HG03159 (cell line): ENCODE measurements around the gene ARID2.

Experiments used
- ATAC-seq: cut with Tn5 transposase; IDR thresholded peaks from one replicate; pipeline ENCODE4 v1.9.1; 2021; ENCODE audit warnings: mild to moderate bottlenecking, moderate library complexity; ENCODE audit not compliant: unreplicated experiment

Gene ARID2

DNA sequence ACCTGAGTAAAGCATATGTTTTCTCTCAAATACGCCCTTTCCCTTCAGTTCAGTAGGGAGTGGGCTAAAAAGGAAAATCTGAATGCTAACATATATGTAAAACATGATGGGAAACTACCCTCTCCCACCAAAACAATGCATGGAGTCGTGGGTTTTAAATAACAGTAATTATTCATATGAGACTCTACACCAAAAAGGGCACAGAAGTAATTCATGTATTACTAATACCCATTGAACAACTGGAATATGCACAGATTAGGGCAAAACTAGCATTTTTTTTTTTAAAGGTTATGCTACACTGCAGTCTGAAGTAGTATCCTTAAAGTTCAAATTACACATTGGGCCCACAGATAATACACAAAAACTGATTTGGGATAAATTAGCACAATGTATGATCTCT lies 8.1 kb upstream of the ARID2 start:
- no peak for ATAC-seq

- no peak for ATAC-seq
Observed at GRCh38 chr12:45721954-45722353, 7.6 kb upstream of the ARID2 start.

DNA sequence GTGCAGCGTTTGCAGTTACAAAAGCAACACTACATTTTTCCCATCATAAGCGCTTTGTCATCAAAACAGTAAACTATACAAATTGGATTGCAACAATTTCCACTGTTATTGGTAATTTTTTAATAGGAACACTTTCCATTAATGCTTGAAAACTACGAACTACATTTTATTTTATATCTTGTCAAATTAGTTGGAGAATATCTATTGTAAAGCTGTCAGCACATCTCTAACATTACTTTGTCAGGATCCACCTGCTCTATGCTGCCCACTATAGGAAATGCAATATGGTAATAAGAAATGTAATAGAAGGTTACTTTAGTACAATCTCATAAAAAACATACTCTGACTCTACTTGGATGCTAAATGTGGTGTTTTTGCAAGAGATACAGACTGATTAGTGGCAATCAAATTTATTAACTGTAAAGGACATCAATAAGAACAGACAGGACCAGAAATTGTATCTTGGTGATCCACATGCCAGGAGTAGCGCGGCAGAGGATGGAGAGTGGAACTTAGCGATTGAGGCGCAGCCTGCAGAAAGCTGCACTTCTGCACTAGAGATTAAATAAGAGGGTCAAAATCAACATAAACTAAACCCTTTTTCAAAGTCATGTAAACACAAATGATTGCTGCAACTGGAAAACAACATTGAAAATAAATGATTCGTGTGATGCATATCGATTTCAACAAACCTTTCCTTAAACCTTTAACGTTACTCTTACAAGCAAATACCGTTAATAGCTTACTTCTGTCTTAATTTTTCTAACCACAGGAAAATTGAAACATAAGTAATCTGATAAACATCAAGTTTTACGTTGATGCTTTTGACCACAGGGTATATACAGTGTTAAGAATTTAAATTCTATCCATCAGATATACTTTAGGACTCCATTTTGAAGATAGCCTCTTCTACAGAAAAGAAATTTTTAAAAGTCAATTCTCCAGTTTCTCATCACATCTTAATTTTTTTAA lies 3.6 kb upstream of the ARID2 start:
- ATAC-seq, result no peak

DNA sequence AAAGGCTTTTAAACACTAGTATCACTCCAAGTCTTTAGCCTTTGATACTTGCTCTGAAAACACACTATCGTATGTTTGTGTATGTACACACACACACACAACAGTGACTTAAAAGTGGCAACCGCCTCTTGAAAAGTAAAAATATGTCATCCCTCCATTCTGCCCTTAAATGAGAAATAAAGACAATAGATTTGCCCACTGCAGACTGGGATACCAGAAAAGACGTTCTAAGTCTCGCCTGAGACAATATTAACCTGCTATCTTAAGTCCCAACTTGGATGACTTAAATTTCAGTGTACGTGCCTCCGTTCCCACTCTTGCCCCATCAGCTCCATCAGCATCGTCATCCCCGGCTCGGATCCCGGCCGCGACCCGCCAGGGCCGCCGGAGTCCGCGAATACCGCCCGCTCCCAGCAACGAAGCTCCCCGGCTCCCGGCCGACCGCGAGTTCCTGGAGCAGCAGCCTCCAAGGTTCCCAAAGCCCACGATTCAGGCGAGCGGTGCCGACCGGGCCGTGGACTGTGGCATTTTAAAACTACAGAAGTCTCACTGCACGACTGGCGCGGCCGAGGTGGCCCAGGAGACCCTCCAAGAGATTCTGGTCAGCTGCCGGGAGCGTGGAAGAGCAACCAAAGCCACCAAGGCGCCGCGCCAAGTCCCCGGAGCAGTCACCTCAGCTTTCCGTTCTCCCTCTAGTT lies 2.8 kb upstream of the ARID2 start:
- no peak for ATAC-seq

GRCh38 chr12:45727301-45727979 lies 2.1 kb upstream of the ARID2 start:
- ATAC-seq, result peak; percentile 49

DNA sequence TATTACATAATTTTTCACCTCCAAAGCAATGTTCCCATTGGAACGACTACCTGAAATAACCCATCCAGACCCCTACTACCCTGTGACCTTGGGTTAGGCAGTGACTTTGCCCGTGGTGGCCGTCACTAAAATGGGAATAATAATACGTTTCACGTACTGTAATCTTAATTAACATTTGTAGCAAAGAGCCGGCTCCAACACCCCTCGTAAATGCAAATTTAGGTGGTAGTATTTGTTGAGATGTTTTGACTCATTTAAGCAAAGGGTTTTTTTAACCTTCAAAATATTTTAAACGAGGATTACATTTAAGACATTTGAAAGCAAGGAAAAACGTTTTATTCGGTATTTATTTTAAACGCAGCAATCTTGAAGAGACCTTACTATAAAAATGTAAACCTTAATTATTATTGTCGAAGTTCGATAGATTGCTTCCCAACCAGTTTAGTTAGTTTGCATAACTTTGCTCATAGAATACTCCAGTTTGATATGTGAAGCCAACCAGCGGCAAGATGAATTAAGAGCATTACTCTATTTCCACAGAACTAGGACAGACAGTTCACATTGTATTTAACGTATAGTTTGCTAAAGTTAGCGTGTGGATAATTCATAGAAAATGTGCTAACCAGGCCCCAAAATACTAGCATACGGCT lies 1.4 kb upstream of the ARID2 start:
- no peak for ATAC-seq

- ATAC-seq, result peak; percentile 57
Observed at GRCh38 chr12:45728630-45729232, 775 bp upstream of the ARID2 start.

- no peak for ATAC-seq
Observed at GRCh38 chr12:45730084-45730347, 510 bp downstream of the ARID2 start.

GRCh38 chr12:45730348-45731189 lies 1.1 kb downstream of the ARID2 start:
- ATAC-seq, result no peak

DNA sequence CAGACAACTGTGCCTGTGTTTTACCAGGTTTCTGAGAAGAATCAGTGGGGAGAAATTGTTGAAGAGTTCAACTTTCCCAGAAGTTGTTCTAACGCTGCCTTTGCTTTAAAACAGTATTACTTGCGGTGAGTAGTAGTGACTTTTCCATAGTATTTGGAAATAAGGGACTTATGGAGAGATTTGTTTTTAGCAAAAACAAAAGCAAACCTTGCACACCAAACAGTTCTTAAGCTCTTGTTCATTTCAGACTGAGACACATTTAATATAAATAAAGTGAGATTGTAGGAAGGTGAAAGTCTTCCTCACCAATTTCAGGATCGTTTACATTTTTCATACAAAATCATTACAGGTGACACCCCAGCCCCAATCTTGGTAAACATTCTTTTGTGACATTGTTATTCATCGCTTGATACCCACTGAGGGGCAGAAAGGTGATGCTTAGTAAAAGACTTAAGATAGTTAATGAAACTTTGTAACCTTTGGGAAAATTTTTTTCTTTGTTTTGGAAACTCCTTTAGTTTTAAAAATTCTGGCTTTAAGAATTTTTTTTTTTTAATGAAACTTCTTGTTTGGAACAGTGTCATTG lies 1.8 kb downstream of the ARID2 start:
- no peak for ATAC-seq

DNA sequence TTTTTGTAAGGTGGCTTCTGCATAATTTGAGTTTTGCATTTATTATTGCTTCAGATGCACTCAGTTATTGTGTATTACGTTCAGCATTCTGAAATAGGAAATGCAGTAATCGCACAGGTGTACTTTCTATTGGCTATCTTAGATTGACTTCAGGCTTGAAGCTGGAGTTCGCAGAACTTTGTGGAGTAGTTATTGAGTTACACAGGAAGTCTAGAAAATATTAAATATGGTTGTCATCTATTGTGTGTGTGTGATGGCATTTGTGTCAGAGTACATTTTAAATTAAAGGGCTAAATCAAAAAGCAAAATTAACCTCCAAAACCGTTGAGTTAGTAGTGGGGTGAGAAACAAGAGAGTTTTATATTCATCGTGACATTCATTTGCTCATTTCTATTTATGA lies 2.7 kb downstream of the ARID2 start:
- no peak for ATAC-seq

- ATAC-seq, result no peak
Observed at GRCh38 chr12:45732936-45733335, 3.4 kb downstream of the ARID2 start.

DNA sequence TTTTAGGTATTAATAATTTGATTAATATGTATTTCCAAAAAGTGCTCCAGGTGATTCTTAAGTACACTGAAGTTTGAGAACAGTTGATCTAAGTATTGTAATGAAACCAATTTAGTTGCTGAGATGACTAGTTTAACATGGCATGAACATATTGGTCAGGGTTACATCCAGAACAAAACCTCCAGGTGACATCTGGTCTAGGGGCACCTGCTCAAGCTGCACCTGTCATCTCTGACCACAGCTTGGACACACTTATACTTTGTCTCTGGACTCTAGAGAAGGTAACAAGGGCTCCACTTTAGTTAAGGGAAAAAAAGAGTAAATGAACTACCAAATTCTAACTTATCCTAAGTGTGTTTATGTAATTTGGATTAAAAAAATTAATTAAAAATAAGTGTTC lies 8.1 kb downstream of the ARID2 start:
- no peak for ATAC-seq

- no peak for ATAC-seq
Observed at GRCh38 chr12:45742590-45742989, 13.1 kb downstream of the ARID2 start.

DNA sequence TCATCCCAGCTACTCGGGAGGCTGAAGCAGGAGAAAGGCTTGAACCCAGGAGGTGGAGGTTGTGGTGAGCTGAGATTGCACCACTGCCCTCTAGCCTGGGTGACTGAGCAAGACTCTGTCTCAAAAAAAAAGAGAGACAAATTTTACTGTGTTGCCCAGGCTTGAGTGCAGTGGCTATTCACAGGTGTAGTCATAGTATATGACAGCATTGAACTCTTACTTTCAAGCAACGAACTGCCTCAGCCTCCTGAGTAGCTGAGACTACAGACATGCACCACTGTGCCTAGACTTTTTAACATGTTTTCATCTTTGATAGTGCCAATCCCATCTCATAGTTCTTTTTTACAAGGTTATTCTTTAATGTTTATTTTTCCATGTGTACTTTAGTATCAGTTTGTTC lies 13.7 kb downstream of the ARID2 start:
- ATAC-seq, result no peak

DNA sequence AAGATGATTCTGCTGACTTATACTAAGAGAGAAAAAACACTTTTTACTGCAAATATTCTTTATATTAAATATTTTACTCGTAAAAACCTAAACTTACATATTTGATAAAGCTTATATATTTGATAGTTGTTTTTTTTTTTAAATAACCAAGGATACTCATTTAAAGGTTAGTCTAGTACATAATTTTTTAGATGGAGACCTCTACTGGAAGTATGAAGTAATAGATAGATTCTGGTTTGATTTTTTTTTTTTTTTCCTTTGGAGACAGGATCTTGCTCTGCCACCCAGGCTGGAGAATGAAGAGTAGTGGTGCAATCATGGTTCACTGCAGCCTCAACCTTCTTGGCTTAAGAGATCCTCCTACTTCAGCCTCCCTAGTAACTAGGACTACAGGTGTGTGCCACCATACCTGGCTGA lies 16.4 kb downstream of the ARID2 start:
- ATAC-seq, result no peak

DNA sequence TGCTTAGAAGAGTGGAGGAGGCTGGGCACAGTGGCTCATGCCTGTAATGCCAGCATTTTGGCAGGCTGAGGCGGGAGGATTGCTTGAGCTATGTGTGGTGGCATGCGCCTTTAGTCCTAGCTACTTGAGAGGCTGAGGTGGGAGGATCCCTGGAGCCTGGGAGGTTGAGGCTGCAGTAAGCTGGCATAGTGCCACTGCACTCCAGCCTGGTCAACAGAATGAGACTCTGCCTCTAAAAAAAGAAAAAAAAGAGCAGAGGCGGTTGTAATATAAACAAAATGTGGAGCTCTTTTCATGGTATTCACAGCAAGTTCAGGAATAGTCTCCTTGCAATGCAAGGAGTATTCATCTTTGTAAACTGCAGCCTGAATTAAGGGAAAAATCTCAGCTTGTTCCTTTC lies 27.2 kb downstream of the ARID2 start:
- no peak for ATAC-seq

DNA sequence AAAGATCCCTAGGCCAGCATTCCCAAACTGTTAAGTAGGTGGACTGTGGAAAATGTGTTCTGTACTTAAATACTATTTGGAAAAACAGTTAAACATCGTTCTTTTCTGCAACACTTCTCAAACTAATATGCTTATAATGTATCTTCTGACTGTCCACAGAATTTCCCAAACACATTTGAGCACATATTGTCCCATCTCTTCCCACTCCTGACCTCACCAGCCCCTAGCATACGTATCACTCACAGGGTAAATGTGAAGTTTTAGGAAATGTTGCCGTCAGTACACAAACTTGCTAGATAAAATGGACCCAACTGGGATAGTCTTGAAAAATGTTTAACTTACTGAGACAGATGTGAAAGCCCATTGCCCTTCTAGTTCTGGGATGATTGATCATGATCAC lies 27.7 kb downstream of the ARID2 start:
- no peak for ATAC-seq

DNA sequence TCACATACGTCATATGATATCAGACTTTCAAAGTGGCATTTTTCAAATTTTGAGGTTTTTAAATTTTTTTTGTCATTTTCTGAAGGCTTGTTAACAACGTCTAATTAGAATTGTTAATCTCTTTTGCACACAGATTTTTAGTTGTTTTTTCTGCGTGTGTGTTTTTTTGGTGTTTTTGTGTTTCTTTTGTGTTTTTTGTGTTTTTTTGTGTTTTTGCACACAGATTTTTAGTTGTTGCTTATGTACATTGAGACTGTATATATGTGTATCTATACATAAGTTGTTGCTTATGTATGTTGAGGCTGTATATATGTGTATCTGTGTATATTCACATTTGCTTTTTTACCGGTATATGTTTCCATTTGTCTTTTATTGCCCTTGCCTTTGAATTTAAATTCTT lies 30.8 kb downstream of the ARID2 start:
- no peak for ATAC-seq
